BJ (cell line): Measurements from ENCODE around the gene NTMT1. TPM values are rescaled to one million over a fixed set of nuclear protein-coding genes. Genes with fewer than 3 reads are reported as not detected.

ENCODE experiments used
- CTCF ChIA-PET: fragments of 350-600 bp; formaldehyde crosslinking; extraction: SDS; loops from one replicate; lab custom pipeline; 2021; ENCODE audit warnings: antibody characterized with exemption, inconsistent platforms; lab: Yijun Ruan, JAX
- POLR2A ChIA-PET: fragments of 300-600 bp; sonication (Branson Sonifier 250); formaldehyde crosslinking; extraction: SDS; loops from one replicate; lab custom pipeline; 2021; ENCODE audit warnings: antibody characterized with exemption; lab: Charles Lee
- DNase-seq: peaks from one replicate; pipeline ENCODE4 v3.0.0-alpha.2; 2011; ENCODE audit warnings: low read depth
- H3K27me3 ChIP-seq: 2 replicates; pipeline ENCODE4 v1.6.0; 2011; ENCODE audit warnings: low read length; ENCODE audit not compliant: control insufficient read depth, insufficient read depth
- H3K36me3 ChIP-seq: 2 replicates; pipeline ENCODE4 v1.5.1; 2011; ENCODE audit warnings: low read length; ENCODE audit not compliant: control insufficient read depth, insufficient read depth
- H3K4me3 ChIP-seq: 2 replicates; pipeline ENCODE4 v1.5.1; 2011; ENCODE audit warnings: low read depth, mild to moderate bottlenecking, control low read depth, low read length
- polyA plus RNA-seq: library from polyadenylated mRNA; depleted of rRNA; stranded (reverse); fragments of >200 nt; gene quantifications from 2 replicates; pipeline ENCODE4 v1.2.3, GENCODE V29; 2011
- TF ChIP-seq, protein P1 (sequence below): IDR thresholded peaks from 2 replicates; pipeline ENCODE4 v1.5.1; 2011; ENCODE audit warnings: low read depth, mild to moderate bottlenecking, control low read depth, inconsistent platforms, low read length, moderate library complexity; ENCODE audit not compliant: insufficient read depth

NTMT1 gene
- polyA plus RNA-seq, 1 experiment: 96.3 TPM

DNA sequence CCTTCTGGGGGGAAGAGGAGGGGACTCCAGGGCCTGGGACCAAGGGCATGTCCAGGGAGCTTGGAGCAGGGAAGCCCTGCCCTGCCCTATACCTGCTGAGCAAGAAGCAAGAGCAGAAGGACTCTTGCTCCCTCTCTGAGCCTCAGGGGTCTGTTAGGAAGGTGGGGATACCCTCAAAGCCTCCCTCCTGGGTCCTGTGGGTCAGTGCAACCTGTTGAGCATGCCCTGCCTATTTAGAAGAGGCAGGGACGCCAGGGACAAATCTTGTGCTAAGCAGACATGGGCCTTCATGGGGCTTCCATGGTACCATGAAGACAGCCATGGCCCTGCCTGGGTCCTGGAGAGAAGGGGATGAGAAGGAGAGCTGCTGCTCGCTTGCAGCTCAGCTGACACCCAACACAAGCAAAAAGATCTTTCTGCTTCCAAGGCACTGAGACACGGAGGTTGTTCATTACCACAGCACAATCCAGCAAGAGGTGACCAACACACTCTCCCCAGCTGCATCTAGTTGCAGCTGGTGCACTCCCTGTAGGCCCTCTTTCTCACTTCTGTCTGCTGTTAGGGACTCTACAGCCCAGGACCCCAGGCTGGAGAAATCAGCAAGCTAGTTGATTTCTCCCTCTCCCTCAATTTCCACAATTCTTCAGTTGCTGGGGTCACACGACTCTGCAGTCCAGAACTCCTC, 44.3 kb upstream of the NTMT1 start:
- H3K36me3 ChIP-seq: no peaks in the 10 kb centered on the region
- no peak overlapping the region for H3K4me3 ChIP-seq
- ChIA-PET POLR2A (interaction anchor here (0.6 kb wide), 1 partner anchor 105 kb away, joined by 3 read pairs; no protein-coding TSS in a partner anchor), CTCF (no interaction called here)
- no peak for DNase-seq
- TF ChIP-seq, protein P1, sequence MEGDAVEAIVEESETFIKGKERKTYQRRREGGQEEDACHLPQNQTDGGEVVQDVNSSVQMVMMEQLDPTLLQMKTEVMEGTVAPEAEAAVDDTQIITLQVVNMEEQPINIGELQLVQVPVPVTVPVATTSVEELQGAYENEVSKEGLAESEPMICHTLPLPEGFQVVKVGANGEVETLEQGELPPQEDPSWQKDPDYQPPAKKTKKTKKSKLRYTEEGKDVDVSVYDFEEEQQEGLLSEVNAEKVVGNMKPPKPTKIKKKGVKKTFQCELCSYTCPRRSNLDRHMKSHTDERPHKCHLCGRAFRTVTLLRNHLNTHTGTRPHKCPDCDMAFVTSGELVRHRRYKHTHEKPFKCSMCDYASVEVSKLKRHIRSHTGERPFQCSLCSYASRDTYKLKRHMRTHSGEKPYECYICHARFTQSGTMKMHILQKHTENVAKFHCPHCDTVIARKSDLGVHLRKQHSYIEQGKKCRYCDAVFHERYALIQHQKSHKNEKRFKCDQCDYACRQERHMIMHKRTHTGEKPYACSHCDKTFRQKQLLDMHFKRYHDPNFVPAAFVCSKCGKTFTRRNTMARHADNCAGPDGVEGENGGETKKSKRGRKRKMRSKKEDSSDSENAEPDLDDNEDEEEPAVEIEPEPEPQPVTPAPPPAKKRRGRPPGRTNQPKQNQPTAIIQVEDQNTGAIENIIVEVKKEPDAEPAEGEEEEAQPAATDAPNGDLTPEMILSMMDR: no peak
- H3K27me3 ChIP-seq: no peaks in the 10 kb centered on the region

DNA sequence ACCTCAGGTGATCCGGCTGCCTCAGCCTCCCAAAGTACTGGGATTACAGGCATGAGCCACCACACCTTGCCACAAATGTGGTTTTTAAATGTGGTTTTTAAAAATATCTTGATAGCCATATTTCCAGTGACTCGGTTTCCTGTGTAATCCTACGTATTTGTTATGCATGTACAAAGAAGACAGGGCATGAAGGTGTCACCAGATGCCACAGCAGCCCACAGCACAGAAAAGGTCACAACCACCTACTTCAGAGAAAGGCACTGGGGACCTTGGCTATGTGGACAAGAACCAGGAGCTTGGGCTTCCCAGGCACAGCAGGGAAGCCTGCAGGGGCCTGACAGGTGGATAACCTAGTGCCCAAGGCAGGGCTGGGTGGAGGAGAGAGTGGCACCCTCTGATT, 43.1 kb upstream of the NTMT1 start:
- H3K36me3 ChIP-seq: no peaks in the 10 kb centered on the region
- CTCF ChIA-PET: interaction anchor here (1.4 kb wide), 1 partner anchor 12 kb away, joined by 4 read pairs; no protein-coding TSS in a partner anchor
- H3K27me3 ChIP-seq: no peaks in the 10 kb centered on the region
- DNase-seq: no peak
- POLR2A ChIA-PET: interaction anchor here (0.5 to 0.6 kb wide), 2 partner anchors 13 to 14 kb away, joined by 3 to 4 read pairs; no protein-coding TSS in a partner anchor
- H3K4me3 ChIP-seq: no peak overlapping the region
- TF ChIP-seq, protein P1: no peak

DNA sequence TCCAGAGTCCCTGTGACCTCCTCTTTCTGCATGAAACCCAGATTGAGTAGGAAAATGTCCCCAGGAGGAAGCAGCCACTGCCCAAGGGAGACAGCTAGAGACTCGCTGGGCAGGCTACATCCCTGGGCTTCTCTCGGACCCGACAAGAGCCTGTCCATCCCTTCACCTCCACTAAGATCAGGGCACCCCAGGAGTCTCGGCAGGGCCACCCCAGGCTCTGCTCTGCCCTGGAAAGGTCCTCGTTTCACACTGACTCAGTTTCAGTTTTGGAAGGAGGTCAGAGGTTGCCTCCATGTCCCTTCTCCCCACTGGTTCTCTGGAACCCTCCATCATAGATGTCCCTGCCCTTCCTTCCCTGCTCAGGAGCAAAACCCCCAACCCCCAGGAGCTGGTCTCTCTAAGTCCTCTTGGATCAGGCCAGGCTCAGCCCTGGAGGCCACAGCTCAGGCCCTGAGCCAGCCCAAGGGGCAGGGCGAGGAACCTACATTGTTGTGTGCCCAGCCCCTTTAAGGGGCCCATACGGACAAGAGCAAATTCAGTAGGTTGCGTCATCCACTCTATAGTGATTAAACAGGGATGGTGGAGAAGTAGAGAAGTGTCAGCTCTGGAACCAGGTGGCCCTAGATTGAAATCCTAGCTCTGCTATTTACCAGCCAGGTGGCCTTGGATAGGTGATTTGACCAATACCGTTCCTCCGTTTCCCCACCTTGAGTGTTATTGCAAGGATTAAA, 42.5 kb upstream of the NTMT1 start:
- Histone ChIP-seq H3K4me3 (no peak overlapping the region), H3K36me3 (no peaks in the 10 kb centered on the region), H3K27me3 (no peaks in the 10 kb centered on the region)
- POLR2A ChIA-PET: interaction anchor here (0.5 kb wide), 1 partner anchor 12 kb away, joined by 4 read pairs; no protein-coding TSS in a partner anchor
- no peak for DNase-seq
- CTCF ChIA-PET: interaction anchor here (0.9 to 1.6 kb wide), 4 partner anchors 8 to 13 kb away, joined by 4 read pairs; no protein-coding TSS in a partner anchor
- TF ChIP-seq, protein P1: no peak

DNA sequence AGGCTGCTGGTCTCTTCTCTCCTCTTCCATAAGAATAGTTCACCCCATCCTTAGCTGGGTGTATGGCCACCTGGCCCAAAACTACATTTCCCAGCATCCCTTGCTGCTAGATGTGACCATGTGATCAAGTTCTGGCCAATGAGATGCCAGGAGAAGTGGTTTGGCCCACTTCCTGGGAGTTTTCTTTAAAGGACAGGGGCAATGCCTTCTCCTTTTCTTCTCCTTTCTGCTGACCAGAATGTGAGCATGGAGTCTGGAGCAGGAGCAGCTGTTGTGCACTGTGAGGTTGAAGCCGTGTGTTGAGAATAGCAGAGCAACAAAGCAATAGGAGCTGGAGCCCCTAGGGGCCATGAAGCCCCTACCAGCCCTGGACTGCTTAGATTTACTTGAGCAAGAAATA, 41.8 kb upstream of the NTMT1 start:
- POLR2A ChIA-PET: no interaction called here
- no peaks in the 10 kb centered on the region for H3K27me3 ChIP-seq
- no peaks in the 10 kb centered on the region for H3K36me3 ChIP-seq
- TF ChIP-seq, protein P1: no peak
- no peak overlapping the region for H3K4me3 ChIP-seq
- no peak for DNase-seq
- CTCF ChIA-PET: interaction anchor here (0.9 to 1.6 kb wide), 4 partner anchors 9 to 13 kb away, joined by 4 read pairs; no protein-coding TSS in a partner anchor

DNA sequence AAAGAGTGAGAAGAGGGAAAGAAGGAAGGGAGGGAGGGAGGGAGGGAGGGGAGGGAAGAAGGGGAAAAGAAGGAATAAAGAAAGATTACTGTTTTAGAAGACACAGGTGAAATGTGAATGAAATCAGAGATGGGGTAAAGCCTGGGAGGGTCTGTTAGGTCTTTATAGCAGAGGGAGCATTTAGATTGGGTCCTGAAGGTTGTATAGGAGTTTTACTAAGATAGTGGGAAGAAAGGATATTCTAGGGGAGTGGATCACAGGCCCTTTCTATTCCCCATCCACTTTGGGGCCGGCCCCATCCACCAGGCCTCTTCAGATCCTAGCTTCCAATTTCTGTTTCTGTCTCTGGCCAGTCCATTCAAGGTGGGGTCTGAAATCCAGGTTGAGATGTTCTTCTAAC, 40.6 kb upstream of the NTMT1 start:
- no peak for DNase-seq
- ChIA-PET POLR2A (no interaction called here), CTCF (interaction anchor here (1.1 kb wide), 1 partner anchor 15 kb away, joined by 3 read pairs; no protein-coding TSS in a partner anchor)
- TF ChIP-seq, protein P1: no peak
- Histone ChIP-seq H3K4me3 (no peak overlapping the region), H3K36me3 (no peaks in the 10 kb centered on the region), H3K27me3 (no peaks in the 10 kb centered on the region)
